H4 (cell line): Measurements from ENCODE around the gene TSPAN8. TPM values are rescaled to one million over a fixed set of nuclear protein-coding genes. Genes with fewer than 3 reads are reported as not detected.
"Not testable (repeated sequence)": the region's sequence is repeated elsewhere in the genome, so short reads cannot be mapped to it uniquely, and the experiment has no call there.

Experiments
- DNase-seq: peaks from one replicate; pipeline ENCODE4 v3.0.0-alpha.2; 2015; ENCODE audit warnings: low spot score
- total RNA-seq: library from RNA; depleted of rRNA; stranded (reverse); fragments of >200 nt; shearing (Covaris generic); gene quantifications from 2 replicates; pipeline ENCODE4 v1.2.3, GENCODE V29; 2014

TSPAN8 gene
- total RNA-seq, 1 experiment from 2014 or later, result 1.9 TPM

DNA sequence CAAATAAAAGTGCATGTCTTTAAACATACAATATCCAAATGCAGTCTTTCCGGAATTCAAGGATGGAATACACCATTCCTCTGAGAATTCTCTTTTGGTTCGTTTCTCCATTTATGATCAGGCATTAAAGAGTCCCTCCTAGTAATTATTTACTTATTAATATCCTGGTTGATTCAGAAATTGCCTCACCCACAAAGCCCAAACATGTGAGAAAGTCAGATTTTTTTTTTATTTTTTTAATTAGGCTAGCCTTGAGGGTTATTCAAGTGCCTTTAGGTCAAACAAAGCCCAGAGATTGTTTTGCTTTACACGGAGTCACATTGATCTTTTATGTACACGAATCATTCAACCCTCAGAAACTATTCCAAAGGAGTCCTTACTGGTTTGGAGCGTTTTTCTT, 6.4 kb upstream of the TSPAN8 start:
- DNase-seq, result no peak

DNA sequence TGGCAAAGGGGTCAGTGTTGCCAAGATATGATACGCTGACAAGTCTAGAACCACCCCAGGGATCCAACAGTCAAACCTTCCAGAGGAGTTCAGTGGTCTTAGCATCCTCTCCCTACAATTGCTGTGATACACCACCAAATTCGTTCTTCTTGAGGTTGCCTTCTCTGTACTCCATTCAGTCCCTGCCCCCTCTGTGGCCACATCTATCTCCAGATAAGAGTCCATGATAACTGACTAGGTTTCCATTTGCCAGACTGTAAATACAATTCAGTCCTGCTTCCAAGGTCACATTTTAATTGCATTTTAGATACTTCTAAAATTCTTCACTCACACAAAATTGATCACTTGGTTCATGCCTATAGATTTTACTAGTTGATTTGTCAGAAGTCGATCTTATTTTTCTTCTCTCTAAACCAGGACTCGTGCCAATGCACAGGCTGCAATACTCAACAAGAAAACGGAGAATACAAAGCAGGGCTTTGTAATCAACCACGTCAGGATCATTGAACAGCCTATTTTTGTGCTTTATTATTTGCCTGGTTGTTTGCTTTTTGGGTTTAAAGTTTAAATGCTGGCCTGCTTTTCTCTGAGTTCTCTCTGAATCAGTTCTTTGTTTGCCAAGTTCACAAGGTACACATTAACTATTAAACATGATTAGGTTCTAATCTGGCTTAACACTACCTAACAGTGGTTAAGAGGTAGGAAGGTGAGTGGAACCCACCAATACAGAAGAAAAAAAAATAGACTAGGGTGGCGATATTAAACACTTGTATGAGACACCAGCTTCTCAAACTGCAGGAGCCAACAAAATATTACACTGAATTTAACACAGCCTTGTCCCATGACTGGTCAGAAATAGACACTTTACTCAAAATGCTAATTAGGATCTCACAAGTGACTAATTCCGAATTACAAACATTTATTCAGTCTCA, 5.3 kb upstream of the TSPAN8 start:
- no peak for DNase-seq

DNA sequence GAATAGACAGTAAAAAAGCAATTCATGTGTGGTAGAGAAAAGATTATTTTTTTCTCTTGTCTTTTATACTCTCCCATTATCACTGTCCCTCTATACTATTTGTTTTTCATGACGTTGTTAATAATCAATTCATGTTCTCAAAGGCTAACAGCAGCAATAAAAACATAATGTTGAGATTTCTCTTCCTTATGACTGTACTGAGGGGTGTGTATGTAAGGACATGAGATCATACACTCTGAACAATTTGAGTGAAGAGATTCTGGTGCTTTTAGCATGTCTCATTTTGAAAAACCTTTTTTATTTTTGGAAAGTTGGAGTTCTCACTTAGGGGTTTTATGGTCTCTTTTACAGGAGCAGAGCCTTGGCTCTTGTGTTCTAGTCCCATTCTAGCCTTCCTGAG, 3.8 kb upstream of the TSPAN8 start:
- no peak for DNase-seq

DNA sequence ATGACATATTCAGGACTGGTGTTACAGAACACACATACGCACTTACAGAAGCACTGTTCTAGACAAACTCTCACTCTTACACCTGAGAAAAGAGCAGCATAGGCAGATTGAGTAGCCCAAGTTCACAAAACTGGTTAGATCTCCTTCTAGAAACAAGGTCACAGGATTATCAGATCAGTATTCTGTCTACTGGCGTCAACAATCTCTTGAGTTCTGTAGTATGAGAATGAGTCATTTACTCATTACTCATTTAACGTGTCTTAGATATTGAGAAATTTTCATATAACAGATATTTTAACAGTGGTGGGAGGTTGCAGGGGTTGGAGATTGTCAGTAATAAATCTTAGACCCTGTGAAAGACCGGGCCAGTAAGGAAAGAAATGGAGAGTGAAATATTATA, 2.8 kb upstream of the TSPAN8 start:
- no peak for DNase-seq

DNA sequence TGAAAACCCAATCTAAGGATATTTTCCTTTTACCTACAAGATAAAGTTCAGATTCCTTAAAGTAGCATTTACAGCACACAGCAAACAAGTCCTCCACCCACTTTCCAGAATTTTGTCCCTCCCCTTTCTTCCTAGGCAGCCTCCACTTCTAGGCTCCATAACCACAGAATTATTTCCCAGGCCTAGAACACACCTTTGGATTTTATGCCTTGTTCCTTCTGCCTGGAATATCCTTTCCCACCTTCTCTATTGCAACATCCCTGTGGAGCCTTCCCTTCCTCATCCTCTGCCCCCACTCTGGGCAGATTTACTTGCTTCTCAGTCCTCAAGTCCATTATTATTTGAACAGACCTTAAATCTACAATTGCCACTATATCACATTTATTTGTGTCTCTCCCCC, 2.1 kb upstream of the TSPAN8 start:
- DNase-seq, result no peak

DNA sequence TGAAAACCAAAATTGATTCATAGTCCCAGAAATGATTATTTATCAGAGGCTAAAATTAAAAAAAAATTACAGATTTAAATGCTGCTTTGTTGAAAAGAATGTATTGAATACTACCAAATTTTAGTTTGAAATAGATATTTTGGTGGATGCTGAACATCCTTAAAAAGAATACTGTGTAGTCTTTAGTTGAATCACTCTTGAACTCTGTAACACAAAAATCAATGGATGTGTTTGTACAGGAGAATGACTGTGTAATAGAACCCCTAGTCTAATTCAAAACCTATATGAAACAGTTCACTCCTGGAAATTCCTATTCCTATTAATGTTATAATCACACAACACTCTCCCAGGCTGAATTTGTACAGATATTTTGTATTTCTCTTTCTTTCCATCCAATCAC, 1.5 kb upstream of the TSPAN8 start:
- no peak for DNase-seq

DNA sequence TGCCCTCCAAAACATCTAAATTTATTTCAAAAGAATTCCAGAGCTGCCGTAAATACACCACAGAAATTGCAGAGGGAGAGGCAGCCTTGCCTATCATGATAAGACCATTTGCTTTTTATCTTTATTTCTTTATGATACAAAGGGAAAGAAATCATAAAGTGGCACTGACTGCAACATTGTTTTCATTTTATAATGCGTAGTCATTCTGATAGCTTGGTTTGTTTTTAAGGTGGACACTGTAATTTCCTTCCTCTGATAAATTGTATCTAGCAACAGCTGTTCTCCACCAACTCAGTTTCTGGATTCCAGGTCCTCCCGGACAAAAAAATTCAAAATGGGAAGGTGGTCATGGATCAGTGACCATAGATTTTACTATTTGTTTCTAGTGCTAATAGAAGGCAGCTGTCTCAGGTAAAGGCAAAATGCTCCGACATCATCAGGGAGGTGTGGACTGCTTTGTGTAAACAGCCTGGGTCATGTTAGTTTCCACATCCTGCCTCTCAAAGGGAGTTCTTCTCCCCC, 623 bp upstream of the TSPAN8 start:
- DNase-seq, result peak; percentile 12

DNA sequence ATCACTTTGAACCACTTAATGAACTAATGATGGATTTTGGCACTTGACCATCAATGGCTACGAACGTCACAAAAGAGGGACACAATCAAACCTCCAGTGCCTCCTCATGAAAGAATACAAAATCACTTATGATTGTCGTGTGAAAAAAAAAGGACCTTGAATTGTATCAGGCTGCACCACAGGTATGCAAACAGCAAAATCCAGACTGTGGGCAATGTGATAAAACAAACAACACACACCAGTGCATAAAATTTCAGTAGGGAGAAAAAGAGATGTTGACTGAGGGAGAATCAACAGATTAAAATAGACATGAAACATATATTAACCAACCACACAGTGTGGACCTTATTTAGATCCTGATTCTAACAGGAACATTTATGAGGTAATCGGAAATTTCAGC, 2.6 kb downstream of the TSPAN8 start:
- no peak for DNase-seq

DNA sequence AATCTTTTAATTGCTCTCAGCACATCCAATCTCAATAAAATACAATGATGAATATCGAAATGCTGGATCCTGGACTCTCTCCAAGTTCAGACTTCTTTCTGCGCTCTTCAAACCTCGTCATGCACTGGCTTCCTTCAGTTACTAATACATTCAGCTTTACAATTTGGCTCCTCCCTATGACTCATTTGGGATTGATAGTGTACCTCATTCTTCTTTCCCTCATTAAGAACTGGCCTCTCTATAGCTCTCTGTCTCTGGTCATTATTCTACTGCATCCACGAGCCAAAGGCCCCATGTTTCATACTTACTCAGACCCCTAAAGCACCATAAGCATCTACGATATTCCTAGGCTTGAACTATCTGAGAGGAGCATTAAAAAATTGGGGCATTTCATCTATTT, 4.9 kb downstream of the TSPAN8 start:
- DNase-seq, result no peak

DNA sequence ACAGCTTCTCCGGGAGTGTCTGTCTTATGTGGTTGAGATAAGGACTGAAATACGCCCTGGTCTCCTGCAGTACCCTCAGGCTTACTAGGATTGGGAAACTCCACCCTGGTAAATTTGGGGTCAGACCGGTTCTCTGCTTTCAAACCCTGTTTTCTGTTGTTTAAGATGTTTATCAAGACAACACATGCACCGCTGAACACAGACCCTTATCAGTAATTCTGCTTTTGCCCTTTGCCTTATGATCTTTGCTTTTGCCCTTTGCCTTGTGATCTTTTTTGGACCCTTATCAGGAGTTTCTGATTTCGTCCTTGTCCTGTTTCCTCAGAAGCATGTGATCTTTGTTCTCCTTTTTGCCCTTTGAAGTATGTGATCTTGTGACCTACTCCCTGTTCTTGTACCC, 7.8 kb downstream of the TSPAN8 start:
- not testable (repeated sequence) for DNase-seq

DNA sequence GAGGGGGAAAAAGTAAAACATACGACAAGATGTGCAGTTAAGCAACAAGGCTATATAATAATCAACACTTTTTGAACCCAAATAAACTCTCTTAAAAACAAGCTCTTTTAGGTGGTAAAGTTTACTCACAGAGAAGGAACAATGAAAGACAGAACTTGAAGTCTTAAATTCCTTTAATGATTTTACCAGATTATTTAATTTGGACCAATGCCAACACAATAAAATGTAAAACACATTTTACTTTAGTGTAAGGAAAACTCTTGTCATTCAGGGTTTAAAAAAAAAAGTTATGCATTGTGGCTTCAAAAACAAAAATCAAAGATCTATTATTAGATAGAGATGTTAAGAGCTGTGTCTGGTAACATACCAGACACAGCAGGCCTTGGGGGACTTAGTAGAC, 13.1 kb downstream of the TSPAN8 start:
- no peak for DNase-seq

DNA sequence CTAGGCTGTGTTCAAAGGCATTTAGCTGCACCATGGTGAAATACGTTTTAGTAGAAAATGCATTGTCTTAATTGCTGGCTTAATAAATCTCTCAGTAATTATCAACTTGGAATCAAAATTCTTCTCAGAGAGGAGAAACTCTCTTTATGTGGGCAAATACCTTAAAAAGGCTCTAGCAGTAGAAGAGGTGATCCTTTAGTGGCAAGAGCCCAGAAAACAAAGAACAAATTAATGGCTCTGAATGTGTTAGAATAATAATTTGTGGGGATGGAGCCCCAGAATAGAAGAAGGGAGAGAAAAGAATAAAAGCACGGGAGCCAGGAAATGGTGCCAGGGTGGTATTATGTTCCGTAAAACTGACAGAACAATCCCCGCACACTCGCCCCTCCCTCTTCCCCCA, 14.8 kb downstream of the TSPAN8 start:
- no peak for DNase-seq

DNA sequence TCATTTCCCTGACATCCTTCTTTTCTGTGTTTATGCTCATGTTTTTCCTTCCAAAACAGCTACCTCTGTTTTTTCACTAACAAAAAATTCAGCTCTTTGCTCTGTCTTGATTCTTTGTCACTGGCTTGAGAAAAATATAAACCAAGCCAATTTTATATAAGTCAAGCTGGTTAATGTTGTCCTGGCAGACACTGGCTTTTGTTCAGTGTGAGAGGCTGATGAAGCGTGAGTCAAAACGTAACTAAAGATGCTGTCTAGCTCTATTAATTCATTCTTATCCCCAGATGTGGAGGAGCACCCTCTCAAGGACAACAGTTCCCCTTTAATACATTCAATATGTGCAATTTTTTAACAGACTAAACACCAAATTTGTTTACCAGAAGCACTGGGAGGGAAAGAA, 15.8 kb downstream of the TSPAN8 start:
- DNase-seq, result no peak

DNA sequence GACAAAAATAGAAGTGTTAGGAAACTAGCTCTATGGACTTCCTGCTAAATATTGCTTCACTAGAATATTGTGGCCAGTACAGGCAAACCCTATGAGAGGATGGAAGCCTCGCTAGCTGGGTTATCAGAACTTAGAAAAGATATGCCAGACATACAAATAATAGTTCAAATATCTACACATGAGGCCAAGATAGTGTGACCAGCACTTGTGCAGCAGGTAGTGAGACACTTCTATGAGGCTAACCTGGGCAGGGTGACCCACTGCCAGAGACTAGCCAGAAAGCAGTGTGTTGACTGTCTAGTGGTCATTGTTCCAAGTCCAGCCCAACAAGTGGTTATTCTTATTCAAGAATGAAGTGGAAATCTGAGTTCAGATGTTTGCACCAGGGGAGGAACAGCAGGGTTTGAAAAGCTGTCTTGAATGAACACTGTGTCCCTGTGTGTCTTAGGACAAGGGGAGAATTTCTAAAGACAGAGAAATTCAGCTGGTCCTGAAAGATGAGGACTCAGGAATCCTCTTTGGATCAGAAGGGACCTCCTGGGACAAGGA, 16.3 kb downstream of the TSPAN8 start:
- no peak for DNase-seq

DNA sequence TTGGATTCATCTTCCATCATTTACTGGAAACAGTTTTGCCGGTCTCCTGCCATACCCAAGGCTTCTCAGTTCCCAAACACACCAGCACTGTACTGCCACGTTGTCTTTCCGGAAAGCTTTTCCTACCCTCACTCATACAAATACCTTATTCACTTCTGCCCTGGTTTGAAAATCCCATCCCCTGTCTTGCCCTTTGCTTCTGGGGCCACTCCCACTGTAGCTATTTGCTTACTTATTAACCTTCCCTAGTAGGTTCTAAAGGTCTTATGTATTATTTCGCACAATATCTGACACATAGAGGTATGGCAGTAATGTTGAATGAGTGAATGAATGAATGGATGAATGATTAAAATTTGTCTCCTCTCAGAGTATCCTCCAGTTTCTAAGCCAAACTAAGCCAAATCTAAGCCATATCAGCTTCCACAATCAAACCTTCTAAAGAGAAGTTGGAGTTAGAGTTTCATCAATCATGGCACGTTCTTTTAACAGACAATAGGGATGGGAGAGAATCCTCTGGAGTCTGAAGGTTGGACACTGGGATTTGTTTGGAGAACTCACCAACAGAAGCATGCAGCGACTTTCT, 18.6 kb downstream of the TSPAN8 start:
- DNase-seq, result no peak

DNA sequence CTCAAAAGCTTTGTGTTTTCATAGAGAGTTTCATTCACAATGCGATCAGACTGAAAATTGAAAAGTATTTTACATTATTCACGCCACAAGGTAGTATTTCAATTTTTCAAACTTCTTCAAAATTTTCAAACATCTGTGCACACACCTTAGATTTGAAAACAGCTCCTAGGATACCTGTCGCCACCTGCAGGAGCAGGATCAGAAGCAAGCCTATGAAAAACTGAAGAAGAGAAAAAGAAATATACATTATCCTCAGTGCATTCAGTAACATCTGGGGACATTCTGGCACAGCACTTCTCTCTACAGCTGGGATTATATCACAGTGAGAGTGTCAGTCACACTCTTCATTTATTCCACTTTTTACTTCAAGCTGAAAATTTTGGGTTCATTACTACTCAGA, 19.8 kb downstream of the TSPAN8 start:
- DNase-seq, result no peak

DNA sequence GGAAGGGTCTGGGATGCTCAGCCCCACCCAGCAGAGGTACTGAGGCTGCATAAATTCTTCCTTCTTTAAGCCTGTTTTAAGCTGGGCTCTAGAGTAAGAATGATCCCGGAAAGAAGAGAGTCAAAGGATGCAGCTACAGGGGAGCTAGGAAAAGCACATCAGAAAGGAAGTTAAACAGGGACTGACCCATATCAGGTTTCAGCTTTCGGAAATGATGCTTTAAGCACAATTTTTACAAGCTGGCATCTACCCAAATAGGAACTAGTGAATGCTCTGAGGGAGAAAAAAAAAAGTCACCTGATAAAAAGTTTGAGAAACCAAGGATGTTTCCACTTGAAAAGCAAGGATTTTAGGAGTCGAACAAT, 22.0 kb downstream of the TSPAN8 start:
- peak; percentile 51 for DNase-seq

DNA sequence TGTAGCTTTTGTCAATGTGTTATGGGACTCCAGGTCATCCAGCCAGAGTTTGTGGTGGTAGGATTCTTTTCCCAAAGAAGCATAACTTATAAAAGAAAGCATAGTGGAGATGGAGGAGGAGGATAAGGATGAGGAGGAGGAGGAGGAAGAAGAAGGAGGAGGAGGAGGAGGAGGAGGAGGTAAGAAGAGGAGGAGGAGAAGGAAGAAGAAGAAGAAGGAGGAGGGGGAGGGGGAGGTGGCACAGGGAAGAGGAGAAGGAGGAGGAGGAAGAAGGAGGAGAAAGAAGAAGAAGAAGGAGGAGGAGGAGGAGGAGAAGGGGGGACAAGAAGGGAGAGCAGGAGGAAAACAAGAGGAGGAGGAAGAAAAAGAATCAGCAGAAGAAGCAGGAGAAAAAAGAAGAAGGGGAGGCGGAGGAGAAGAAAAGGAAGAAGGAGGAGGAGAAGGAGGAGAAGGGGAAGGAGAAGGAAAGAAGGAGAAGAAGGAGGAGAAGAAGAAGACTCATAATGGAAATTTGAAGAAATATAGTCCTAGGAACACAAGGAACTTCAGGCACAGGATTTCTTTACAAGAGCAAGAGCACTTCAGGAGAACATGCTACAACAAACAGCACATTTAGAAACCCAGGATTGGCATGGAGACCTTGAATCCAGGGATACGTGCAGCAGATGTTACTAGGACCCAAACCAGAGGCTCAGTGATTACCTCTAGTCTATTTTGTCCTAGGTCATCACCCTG, 22.6 kb downstream of the TSPAN8 start:
- DNase-seq, result no peak

DNA sequence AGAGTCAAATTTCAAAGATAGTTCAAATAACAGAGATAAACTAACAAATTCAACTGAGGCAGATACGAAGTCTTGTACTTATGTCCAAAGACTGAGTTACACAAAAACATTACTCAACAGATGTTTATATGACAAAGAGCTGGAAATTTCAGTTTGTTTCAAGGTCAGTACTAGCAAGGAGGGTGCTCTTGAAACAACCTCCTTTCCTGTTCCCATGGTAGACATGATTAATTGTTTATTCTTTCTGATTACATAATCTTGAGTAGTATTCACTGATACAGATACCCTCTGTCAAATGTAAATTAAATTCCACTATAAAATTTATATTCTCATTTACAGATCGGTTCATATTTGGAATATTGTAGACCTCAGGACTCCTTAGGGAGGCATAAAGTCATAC, 23.4 kb downstream of the TSPAN8 start:
- DNase-seq, result no peak

DNA sequence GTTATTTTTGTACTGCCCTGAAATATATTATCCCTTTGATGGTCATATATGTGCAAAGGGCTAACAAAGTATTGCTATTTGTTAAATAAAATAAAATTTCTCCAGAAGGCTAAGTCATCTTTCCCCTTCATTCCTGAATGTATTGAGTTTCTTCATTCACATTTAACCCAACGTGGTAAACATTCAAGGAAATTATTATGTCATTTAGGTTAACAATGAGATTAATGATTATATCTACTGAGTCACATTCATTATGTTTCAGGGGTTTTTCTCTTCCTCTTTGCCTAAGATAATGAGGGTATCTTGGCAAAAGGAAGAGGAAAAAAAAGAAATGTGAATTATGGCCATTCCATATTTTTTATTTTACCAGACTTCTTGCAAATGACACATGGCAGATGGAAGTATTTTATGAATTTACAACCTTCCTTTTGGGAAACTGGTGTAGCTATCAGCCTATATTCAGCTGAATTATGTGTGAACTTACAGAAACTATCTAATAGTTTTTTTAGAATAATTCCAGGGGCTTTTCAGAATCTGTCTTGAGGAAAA, 27.2 kb downstream of the TSPAN8 start:
- no peak for DNase-seq

DNA sequence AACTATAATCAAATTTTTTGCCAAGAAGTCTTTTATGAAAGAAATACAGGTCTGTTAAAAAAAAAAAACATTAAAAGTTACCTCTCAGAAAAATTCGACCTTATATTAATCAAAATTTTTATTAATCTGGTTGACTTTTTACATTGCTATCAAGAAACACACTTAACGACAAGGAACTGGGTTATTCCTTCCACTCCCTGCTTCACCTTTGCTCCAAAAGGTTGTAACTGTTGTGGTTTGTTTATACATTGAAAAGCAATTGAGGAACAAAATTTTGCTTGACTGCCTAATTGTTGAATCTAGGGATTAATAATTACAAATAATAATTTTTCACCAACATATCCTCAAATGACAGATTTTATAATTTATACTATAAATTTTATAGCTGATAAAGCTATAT, 28.4 kb downstream of the TSPAN8 start:
- no peak for DNase-seq

DNA sequence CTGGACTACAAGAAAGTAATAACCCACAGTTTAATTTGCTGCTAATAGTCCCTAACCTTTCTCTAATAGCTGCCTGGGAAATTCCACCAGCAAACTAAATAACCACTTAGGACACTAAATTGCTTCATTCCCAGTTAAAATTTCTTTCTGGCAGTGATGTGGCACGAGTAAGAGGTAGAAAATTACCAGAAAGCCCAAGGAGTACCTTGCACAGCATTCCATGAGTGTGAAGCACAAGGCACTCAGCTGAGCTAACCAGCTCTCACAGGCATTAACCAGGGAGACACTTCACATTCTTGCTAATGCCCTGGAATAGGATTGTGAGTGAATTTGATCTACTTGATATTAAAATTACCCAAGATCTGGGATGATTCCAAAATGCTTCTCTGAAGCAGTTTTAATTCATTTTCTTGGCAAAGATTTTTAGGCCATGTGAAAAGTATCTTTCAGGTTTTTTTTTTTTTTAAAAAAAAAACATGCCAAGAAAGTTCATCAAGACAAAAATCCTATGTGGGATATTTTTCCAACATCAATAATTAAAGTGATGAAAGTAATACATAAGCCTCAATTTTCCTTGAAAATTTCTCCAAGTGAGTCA, 29.5 kb downstream of the TSPAN8 start:
- no peak for DNase-seq
